PFSK-1 (cell line): ENCODE data around the gene HDAC7.

Experiments
- POLR2AphosphoS5 ChIP-seq: IDR thresholded peaks from 2 replicates; pipeline ENCODE4 v1.6.1; 2012; ENCODE audit warnings: low read depth, mild to moderate bottlenecking, control low read depth, low read length, moderate library complexity
- TF ChIP-seq, protein P1 (sequence below), 2 experiments: IDR thresholded peaks; 2 replicates each; pipeline versions ENCODE4 v1.6.1 to v1.8.0; 2011 to 2012; ENCODE audit warnings: low read depth in 2 of 2, low read length in 2 of 2, control low read depth in 1 of 2, inconsistent platforms in 1 of 2, mild to moderate bottlenecking in 1 of 2, moderate library complexity in 1 of 2; ENCODE audit not compliant: insufficient read depth in 1 of 2

DNA sequence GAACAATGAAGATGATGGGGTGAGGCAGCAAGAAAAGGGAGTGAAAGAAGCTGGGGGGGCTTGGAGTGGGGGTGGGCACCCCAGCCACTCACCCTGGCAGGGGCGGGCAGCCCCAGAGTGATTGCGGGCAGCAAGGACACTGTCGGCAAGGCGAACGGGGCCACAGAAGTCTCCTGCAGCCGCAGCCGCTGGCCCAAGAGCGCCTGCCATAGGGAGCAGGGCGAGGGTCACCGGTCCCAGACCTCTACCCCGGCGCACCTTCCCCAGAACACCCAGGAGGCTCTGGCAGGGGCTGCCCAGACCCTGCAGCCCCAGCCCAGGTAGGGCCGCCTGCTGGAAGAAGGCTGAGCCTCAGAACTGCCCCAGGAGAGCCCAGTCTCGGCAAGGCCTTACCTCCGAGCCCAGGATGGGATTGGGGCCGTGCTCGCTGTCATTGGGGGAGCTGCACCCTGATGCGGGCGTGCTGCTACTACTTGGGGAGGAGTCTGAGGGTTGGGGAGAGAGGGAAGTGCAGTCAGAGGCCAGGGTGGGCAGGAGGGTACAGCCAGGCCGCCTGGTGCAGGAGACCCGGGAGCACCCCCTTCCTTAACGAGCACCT is 23.8 kb downstream of the HDAC7 start:
- TF ChIP-seq, protein P1, sequence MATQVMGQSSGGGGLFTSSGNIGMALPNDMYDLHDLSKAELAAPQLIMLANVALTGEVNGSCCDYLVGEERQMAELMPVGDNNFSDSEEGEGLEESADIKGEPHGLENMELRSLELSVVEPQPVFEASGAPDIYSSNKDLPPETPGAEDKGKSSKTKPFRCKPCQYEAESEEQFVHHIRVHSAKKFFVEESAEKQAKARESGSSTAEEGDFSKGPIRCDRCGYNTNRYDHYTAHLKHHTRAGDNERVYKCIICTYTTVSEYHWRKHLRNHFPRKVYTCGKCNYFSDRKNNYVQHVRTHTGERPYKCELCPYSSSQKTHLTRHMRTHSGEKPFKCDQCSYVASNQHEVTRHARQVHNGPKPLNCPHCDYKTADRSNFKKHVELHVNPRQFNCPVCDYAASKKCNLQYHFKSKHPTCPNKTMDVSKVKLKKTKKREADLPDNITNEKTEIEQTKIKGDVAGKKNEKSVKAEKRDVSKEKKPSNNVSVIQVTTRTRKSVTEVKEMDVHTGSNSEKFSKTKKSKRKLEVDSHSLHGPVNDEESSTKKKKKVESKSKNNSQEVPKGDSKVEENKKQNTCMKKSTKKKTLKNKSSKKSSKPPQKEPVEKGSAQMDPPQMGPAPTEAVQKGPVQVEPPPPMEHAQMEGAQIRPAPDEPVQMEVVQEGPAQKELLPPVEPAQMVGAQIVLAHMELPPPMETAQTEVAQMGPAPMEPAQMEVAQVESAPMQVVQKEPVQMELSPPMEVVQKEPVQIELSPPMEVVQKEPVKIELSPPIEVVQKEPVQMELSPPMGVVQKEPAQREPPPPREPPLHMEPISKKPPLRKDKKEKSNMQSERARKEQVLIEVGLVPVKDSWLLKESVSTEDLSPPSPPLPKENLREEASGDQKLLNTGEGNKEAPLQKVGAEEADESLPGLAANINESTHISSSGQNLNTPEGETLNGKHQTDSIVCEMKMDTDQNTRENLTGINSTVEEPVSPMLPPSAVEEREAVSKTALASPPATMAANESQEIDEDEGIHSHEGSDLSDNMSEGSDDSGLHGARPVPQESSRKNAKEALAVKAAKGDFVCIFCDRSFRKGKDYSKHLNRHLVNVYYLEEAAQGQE (IDR thresholded peaks at IDR 0.05; ENCODE audit: insufficient read depth in 1 of 2, low read depth in 2 of 2, low read length in 2 of 2), result no peak
- no peak for TF ChIP-seq POLR2AphosphoS5
